Bone marrow (tissue), 2 donors: Measurements from ENCODE around the gene FOXQ1.

Experiments used
- DNase-seq, 2 donors: peaks; one replicate each; lab custom pipeline; 2025; lab: John Stamatoyannopoulos, UW

Gene FOXQ1

GRCh38 chr6:1311400-1312202, at the start of gene FOXQ1:
TSS of gene FOXQ1 (plus strand) at chr6:1312098. CDS start at chr6:1312705, 607 bp downstream.
- DNase-seq, result no peak

- no peak for DNase-seq
Observed at GRCh38 chr6:1262704-1263038, 49.2 kb upstream of the FOXQ1 start.

- no peak for DNase-seq
Observed at GRCh38 chr6:1263039-1263849, 48.7 kb upstream of the FOXQ1 start.

GRCh38 chr6:1263850-1264377, 48.0 kb upstream of the FOXQ1 start:
- no peak for DNase-seq

- DNase-seq, result no peak
Observed at GRCh38 chr6:1264619-1265445, 47.1 kb upstream of the FOXQ1 start.

GRCh38 chr6:1266686-1267056, 45.2 kb upstream of the FOXQ1 start:
- no peak for DNase-seq

GRCh38 chr6:1267057-1267732, 44.7 kb upstream of the FOXQ1 start:
- no peak for DNase-seq

GRCh38 chr6:1267790-1268762, 43.8 kb upstream of the FOXQ1 start:
- DNase-seq, result no peak

- no peak for DNase-seq
Observed at GRCh38 chr6:1271071-1271763, 40.7 kb upstream of the FOXQ1 start.

- no peak for DNase-seq
Observed at GRCh38 chr6:1278061-1278720, 33.7 kb upstream of the FOXQ1 start.

GRCh38 chr6:1279065-1279464, 32.8 kb upstream of the FOXQ1 start:
- no peak for DNase-seq

- no peak for DNase-seq
Observed at GRCh38 chr6:1280666-1281300, 31.1 kb upstream of the FOXQ1 start.

GRCh38 chr6:1281746-1282145, 30.2 kb upstream of the FOXQ1 start:
- DNase-seq, result no peak

- DNase-seq, result no peak
Observed at GRCh38 chr6:1283501-1283900, 28.4 kb upstream of the FOXQ1 start.

GRCh38 chr6:1285556-1285955, 26.3 kb upstream of the FOXQ1 start:
- no peak for DNase-seq

- no peak for DNase-seq
Observed at GRCh38 chr6:1285956-1286355, 25.9 kb upstream of the FOXQ1 start.

GRCh38 chr6:1287103-1287591, 24.8 kb upstream of the FOXQ1 start:
- no peak for DNase-seq

- no peak for DNase-seq
Observed at GRCh38 chr6:1290086-1290485, 21.8 kb upstream of the FOXQ1 start.

- no peak for DNase-seq
Observed at GRCh38 chr6:1290805-1291204, 21.1 kb upstream of the FOXQ1 start.
